HG03066 (cell line): ENCODE data around the gene TMEM200B.
"Not testable (repeated sequence)": the region's sequence is repeated elsewhere in the genome, so short reads cannot be mapped to it uniquely, and the experiment has no call there.

Experiments
- ATAC-seq: cut with Tn5 transposase; IDR thresholded peaks from one replicate; pipeline ENCODE4 v1.9.1; 2021; ENCODE audit warnings: low read depth; ENCODE audit not compliant: unreplicated experiment

The TMEM200B gene

GRCh38 chr1:29123887-29124365 is at the start of gene TMEM200B:
Gene TMEM200B (minus strand): TSS chr1:29123903. CDS start chr1:29121828, 2,075 bp downstream.
- ATAC-seq, result no peak

- no peak for ATAC-seq
These were observed 48.8 kb upstream of the TMEM200B start for GRCh38 chr1:29172415-29172939.

GRCh38 chr1:29171521-29171920 is 47.8 kb upstream of the TMEM200B start:
- no peak for ATAC-seq

- ATAC-seq, result no peak
These were observed 47.4 kb upstream of the TMEM200B start for GRCh38 chr1:29171089-29171488.

GRCh38 chr1:29169976-29170375 is 46.3 kb upstream of the TMEM200B start:
- ATAC-seq, result no peak

- no peak for ATAC-seq
These were observed 44.2 kb upstream of the TMEM200B start for GRCh38 chr1:29167904-29168303.

GRCh38 chr1:29166291-29166878 is 42.7 kb upstream of the TMEM200B start:
- no peak for ATAC-seq

GRCh38 chr1:29164588-29164987 is 40.9 kb upstream of the TMEM200B start:
- ATAC-seq, result no peak

GRCh38 chr1:29162476-29163138 is 38.9 kb upstream of the TMEM200B start:
- no peak for ATAC-seq

GRCh38 chr1:29162025-29162424 is 38.3 kb upstream of the TMEM200B start:
- ATAC-seq, result no peak

GRCh38 chr1:29159773-29160172 is 36.1 kb upstream of the TMEM200B start:
- ATAC-seq, result no peak

- no peak for ATAC-seq
These were observed 33.5 kb upstream of the TMEM200B start for GRCh38 chr1:29157269-29157601.

- no peak for ATAC-seq
These were observed 33.0 kb upstream of the TMEM200B start for GRCh38 chr1:29156543-29157268.

- ATAC-seq, result no peak
These were observed 28.5 kb upstream of the TMEM200B start for GRCh38 chr1:29152046-29152805.

- ATAC-seq, result not testable (repeated sequence)
These were observed 26.6 kb upstream of the TMEM200B start for GRCh38 chr1:29150346-29150745.

- no peak for ATAC-seq
These were observed 25.2 kb upstream of the TMEM200B start for GRCh38 chr1:29148656-29149491.

GRCh38 chr1:29145739-29146437 is 22.2 kb upstream of the TMEM200B start:
- ATAC-seq, result no peak

GRCh38 chr1:29144178-29144577 is 20.5 kb upstream of the TMEM200B start:
- no peak for ATAC-seq

- ATAC-seq, result no peak
These were observed 19.0 kb upstream of the TMEM200B start for GRCh38 chr1:29142714-29143113.
